ENCODE results near the gene ZNF580.

The ZNF580 gene

DNA sequence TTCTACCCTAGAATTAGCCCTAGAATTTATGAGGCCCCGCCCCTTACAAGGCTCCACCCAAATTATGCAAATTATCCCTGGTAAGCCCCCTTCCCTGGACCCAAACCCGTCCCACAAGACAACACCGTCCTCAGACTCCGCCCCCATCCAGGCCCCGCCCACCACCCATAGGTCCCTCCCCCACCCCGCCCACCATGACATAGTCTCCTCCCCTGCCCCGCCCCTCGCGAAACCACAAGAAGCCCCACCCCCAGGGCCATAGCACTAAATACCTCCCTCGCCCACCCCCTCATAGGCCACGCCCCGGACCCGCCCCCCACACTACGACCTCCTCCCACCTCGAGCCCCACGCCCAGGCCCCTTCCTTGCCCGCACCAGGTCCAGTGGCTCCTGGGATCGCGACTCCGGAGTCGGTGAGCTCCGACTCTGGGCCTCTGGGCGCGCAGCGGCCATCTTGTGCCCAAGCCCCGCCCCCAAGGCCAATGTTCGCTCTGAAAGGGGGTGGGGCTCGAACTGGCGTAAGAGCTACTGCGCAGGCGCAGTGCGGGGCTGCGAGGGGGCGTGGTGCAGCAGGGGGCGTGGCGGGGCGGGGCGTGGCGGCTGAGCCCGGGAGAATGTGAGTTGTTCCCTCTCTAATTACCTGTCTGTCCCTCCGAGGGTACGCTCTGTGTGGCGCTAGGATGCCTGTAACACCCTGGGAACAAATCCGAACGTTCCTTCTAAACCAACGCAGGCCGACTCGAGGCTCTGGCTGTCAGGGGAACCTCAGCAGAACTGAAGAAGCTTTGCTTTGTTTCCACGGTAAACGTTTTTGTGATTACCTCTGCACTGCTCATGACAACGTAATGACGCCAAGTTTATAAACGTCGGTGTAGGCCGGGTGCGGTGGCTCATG lies 16.4 kb upstream of the ZNF580 start, which contains the start of gene ZNF784:
Gene ZNF784, minus strand, starts transcription at position 458 of the 895 bp plus-strand sequence. Its CDS starts 5 bp downstream, at position 453.
- 2% methylated on average over 49 to 54 of the region's 56 CpGs for WGBS, 2 experiments
- Histone ChIP-seq H3K4me1 (ENCODE audit: control insufficient read depth, insufficient read depth, low read length) (no peaks in the 10 kb centered on the region), H3K4me3 (ENCODE audit: insufficient read depth, low read depth, low read length) (peak within 1 kb of the TSS; percentile 56)

DNA sequence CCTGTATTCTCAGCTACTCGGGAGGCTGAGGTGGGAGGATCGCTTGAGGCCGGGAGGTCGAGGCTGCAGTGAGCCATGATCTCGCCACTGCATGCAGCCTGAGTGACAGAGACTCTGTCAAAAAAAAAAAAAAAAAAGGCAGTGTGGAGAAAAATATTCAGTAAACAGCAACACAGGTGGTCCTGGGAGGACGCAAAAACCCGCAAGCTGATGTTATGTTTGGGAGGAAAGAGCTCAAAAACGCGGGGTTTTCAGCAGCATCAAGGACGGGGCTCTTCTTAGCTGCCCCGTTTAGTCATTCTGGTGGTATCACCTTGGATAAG lies 15.8 kb upstream of the ZNF580 start:
- Histone ChIP-seq H3K27me3 (ENCODE audit: control insufficient read depth, insufficient read depth, low read length, poor library complexity, severe bottlenecking) (no peaks in the 10 kb centered on the region), H3K4me1 (ENCODE audit: control insufficient read depth, insufficient read depth, low read length) (no peaks in the 10 kb centered on the region), H3K36me3 (ENCODE audit: control insufficient read depth, insufficient read depth, low read length) (peaks cover 9% of the 10 kb centered on the region), H3K27ac (ENCODE audit: insufficient read depth, low read depth, low read length, poor library complexity, severe bottlenecking) (no peak overlapping the region), H3K4me3 (ENCODE audit: insufficient read depth, low read depth, low read length) (peak overlapping the region; percentile 56), H3K9me3 (ENCODE audit: control insufficient read depth, low read length) (no peaks in the 10 kb centered on the region)
- WGBS, 2 experiments = 62 to 68% methylated on average over 11 of the region's 11 CpGs

More for the DNA sequence above, 16.4 kb upstream of the ZNF580 start, which contains the start of gene ZNF784:
- Histone ChIP-seq H3K36me3 (ENCODE audit: control insufficient read depth, insufficient read depth, low read length) (peaks cover 9% of the 10 kb centered on the region), H3K27me3 (ENCODE audit: control insufficient read depth, insufficient read depth, low read length, poor library complexity, severe bottlenecking) (no peaks in the 10 kb centered on the region), H3K9me3 (ENCODE audit: control insufficient read depth, low read length) (no peaks in the 10 kb centered on the region), H3K27ac (ENCODE audit: insufficient read depth, low read depth, low read length, poor library complexity, severe bottlenecking) (peak within 1 kb of the TSS; percentile 91)

DNA sequence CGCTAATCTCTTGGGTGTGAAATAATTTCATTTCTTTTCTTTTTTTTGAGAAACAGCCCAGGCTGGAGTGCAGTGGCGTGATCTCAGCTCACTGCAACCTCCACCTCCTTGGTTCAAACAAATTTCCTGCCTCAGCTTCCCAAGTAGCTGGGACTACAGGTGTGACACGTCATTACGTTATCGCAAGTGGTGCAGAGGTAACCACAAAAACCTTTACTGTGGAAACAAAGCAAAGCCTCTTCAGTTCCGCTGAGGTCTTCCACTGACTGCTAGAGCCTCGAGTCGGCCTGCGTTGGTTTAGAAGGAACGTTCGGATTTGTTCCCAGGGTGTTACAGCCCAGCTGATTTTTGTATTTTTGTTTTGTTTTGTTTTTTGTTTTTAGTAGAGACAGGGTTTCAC lies 14.5 kb upstream of the ZNF580 start:
- Histone ChIP-seq H3K4me1 (ENCODE audit: control insufficient read depth, insufficient read depth, low read length) (no peaks in the 10 kb centered on the region), H3K27ac (ENCODE audit: insufficient read depth, low read depth, low read length, poor library complexity, severe bottlenecking) (no peak overlapping the region), H3K4me3 (ENCODE audit: insufficient read depth, low read depth, low read length) (no peak overlapping the region), H3K27me3 (ENCODE audit: control insufficient read depth, insufficient read depth, low read length, poor library complexity, severe bottlenecking) (no peaks in the 10 kb centered on the region), H3K9me3 (ENCODE audit: control insufficient read depth, low read length) (no peaks in the 10 kb centered on the region), H3K36me3 (ENCODE audit: control insufficient read depth, insufficient read depth, low read length) (peaks cover under 1% of the 10 kb centered on the region)
- WGBS, 2 experiments = 93 to 95% methylated on average over 11 of the region's 11 CpGs

DNA sequence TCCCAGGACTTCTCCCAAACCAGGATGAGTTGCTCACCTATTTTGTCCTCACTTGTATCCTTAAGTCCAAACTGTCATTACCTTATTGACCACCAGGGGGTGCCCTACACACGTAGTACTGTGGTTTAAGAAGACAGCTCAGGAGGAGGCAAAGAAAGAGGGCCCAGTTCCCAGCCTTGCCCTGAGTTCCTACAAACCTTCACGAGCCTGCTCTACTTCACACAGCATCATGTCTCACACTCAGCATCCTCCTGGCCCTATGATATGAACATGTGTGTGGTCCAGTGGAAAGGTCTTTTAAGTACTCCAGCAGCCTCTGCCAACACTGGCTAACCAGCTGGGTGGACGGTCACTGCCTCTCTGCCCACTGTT lies 8.4 kb upstream of the ZNF580 start:
- H3K4me1 ChIP-seq (ENCODE audit: control insufficient read depth, insufficient read depth, low read length) = peaks cover 8% of the 10 kb centered on the region
- WGBS, 2 experiments = 32 to 38% methylated on average over 3 of the region's 3 CpGs
- H3K27me3 ChIP-seq (ENCODE audit: control insufficient read depth, insufficient read depth, low read length, poor library complexity, severe bottlenecking) = no peaks in the 10 kb centered on the region
- H3K27ac ChIP-seq (ENCODE audit: insufficient read depth, low read depth, low read length, poor library complexity, severe bottlenecking) = no peak overlapping the region
- H3K36me3 ChIP-seq (ENCODE audit: control insufficient read depth, insufficient read depth, low read length) = no peaks in the 10 kb centered on the region
- H3K4me3 ChIP-seq (ENCODE audit: insufficient read depth, low read depth, low read length) = no peak overlapping the region
- no peaks in the 10 kb centered on the region for H3K9me3 ChIP-seq (ENCODE audit: control insufficient read depth, low read length)

DNA sequence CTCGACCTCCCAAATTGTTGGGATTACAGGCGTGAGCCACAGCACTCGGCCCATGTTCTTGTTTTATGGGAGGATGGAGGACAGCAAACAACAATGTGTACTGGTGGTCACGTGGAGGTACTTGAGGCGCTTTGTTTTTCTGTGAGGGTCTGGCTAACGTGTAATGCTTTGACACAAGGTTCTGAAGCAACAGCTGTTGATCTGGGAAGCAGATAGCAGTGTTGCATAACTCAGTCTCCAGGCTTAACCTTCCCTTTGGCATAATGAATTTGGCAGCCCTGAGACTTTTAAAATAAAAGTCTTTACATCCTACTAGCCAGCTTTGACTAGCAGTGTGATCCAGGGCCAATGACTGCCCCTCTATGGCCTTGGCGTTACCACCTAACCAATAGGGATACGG lies 6.9 kb upstream of the ZNF580 start:
- no peaks in the 10 kb centered on the region for H3K36me3 ChIP-seq (ENCODE audit: control insufficient read depth, insufficient read depth, low read length)
- H3K9me3 ChIP-seq (ENCODE audit: control insufficient read depth, low read length) = no peaks in the 10 kb centered on the region
- no peak overlapping the region for H3K4me3 ChIP-seq (ENCODE audit: insufficient read depth, low read depth, low read length)
- no peak overlapping the region for H3K27ac ChIP-seq (ENCODE audit: insufficient read depth, low read depth, low read length, poor library complexity, severe bottlenecking)
- WGBS, 2 experiments = 95 to 97% methylated on average over 8 of the region's 8 CpGs
- H3K4me1 ChIP-seq (ENCODE audit: control insufficient read depth, insufficient read depth, low read length) = peaks cover 8% of the 10 kb centered on the region
- H3K27me3 ChIP-seq (ENCODE audit: control insufficient read depth, insufficient read depth, low read length, poor library complexity, severe bottlenecking) = no peaks in the 10 kb centered on the region

DNA sequence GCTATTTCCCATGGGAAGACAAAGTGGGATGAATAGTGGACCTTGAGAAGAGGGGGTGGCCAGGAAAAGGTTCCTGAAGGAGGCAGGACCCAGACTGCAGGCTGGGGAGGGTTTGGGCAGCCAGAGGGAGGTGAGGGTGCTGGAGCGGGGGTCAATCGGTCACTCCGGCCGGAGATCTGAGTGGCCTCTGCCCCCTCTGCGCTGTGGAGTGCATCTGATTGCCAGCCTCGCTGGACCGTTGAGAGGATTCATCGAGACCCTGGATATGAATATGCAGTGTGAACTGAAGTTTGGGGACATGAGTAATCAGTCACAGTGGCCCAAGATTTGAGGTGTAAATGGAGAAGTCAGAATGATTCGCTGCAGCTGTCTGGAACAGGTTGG lies 5.5 kb upstream of the ZNF580 start:
- WGBS, 2 experiments = 9 to 12% methylated on average over 9 of the region's 9 CpGs

DNA sequence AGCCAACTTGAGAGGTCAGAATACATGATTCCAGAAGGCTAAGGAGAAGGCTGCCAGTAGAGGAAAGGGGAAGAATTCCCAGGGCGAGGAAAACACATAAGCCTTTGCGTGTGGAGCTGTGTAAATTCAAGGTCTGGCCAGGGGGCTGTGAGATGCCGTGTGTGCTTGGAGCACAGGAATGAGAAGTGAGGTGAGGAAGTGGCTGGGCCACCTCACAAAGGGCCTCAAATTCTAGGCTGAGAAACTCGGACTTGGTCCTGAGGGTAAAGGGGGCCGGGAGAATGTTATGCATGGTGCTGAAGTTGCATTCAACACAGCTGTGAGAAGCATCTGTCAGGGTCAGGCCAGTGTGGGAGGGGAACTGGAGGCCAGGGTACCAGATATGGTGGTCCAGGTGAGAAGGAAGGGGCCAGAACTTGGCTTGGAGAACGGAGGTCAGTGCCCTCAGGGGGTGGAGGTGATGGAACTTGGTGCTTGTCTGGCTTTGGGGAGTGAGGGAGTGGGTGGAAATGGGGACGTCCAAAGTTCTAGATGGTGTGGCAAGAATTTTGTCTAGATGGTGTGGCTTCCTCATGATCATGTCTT lies 4.9 kb upstream of the ZNF580 start:
- WGBS, 2 experiments = 81 to 85% methylated on average over 7 of the region's 7 CpGs
- Histone ChIP-seq H3K4me1 (ENCODE audit: control insufficient read depth, insufficient read depth, low read length) (peaks cover 13% of the 10 kb centered on the region), H3K27me3 (ENCODE audit: control insufficient read depth, insufficient read depth, low read length, poor library complexity, severe bottlenecking) (no peaks in the 10 kb centered on the region), H3K4me3 (ENCODE audit: insufficient read depth, low read depth, low read length) (peak overlapping the region; percentile 69), H3K27ac (ENCODE audit: insufficient read depth, low read depth, low read length, poor library complexity, severe bottlenecking) (no peak overlapping the region), H3K9me3 (ENCODE audit: control insufficient read depth, low read length) (no peaks in the 10 kb centered on the region), H3K36me3 (ENCODE audit: control insufficient read depth, insufficient read depth, low read length) (no peaks in the 10 kb centered on the region)

More for the DNA sequence above, 5.5 kb upstream of the ZNF580 start:
- H3K4me1 ChIP-seq (ENCODE audit: control insufficient read depth, insufficient read depth, low read length) = peaks cover 13% of the 10 kb centered on the region
- H3K27me3 ChIP-seq (ENCODE audit: control insufficient read depth, insufficient read depth, low read length, poor library complexity, severe bottlenecking) = no peaks in the 10 kb centered on the region
- H3K36me3 ChIP-seq (ENCODE audit: control insufficient read depth, insufficient read depth, low read length) = no peaks in the 10 kb centered on the region
- peak overlapping the region; percentile 69 for H3K4me3 ChIP-seq (ENCODE audit: insufficient read depth, low read depth, low read length)
- peak overlapping the region; percentile 41 for H3K27ac ChIP-seq (ENCODE audit: insufficient read depth, low read depth, low read length, poor library complexity, severe bottlenecking)
- no peaks in the 10 kb centered on the region for H3K9me3 ChIP-seq (ENCODE audit: control insufficient read depth, low read length)

DNA sequence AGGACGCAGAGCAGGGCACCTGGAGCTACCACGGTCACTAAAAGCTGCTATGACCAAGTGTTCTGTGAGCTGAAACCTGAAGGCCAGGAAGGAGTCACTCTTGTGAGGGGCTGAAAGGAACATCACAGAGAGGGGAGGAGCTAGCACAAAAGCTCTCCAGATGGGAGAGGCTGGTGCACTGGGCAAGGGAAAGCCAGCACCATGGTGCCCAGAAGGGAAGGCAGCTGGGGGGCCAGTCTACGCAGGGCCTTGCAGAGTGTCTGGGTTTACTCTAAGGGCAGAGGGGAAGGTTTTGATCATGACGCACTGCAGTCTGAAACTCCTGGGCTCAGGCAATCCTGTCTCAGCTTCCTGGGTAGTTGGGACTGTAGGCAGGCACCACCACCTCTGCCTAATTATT lies 4.1 kb upstream of the ZNF580 start:
- WGBS, 2 experiments = 94% methylated on average over 4 of the region's 4 CpGs
- peaks cover 13% of the 10 kb centered on the region for H3K4me1 ChIP-seq (ENCODE audit: control insufficient read depth, insufficient read depth, low read length)
- H3K27ac ChIP-seq (ENCODE audit: insufficient read depth, low read depth, low read length, poor library complexity, severe bottlenecking) = no peak overlapping the region
- H3K4me3 ChIP-seq (ENCODE audit: insufficient read depth, low read depth, low read length) = no peak overlapping the region
- no peaks in the 10 kb centered on the region for H3K36me3 ChIP-seq (ENCODE audit: control insufficient read depth, insufficient read depth, low read length)
- H3K27me3 ChIP-seq (ENCODE audit: control insufficient read depth, insufficient read depth, low read length, poor library complexity, severe bottlenecking) = no peaks in the 10 kb centered on the region
- no peaks in the 10 kb centered on the region for H3K9me3 ChIP-seq (ENCODE audit: control insufficient read depth, low read length)

DNA sequence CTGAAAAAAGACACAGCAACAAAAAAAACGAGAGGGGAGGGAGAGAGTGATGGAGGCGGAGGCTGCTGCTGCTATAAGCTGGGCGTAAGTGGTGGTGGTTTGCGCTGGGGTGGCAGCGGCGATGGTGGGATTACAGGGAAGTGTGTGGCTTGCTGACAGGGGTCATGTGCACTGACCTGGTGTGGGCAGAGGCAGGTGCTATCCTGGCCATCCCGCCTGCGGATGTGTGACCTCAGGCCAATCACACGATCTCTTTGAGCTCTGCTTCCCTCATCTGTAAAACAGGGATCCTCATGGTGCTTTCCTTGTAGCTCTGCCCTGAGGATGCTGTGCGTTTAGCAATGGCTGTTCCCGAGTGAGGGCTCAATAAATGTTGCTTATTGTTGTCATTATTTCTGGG lies 3.3 kb upstream of the ZNF580 start:
- no peaks in the 10 kb centered on the region for H3K36me3 ChIP-seq (ENCODE audit: control insufficient read depth, insufficient read depth, low read length)
- peaks cover 13% of the 10 kb centered on the region for H3K4me1 ChIP-seq (ENCODE audit: control insufficient read depth, insufficient read depth, low read length)
- no peaks in the 10 kb centered on the region for H3K9me3 ChIP-seq (ENCODE audit: control insufficient read depth, low read length)
- H3K4me3 ChIP-seq (ENCODE audit: insufficient read depth, low read depth, low read length) = no peak overlapping the region
- no peak overlapping the region for H3K27ac ChIP-seq (ENCODE audit: insufficient read depth, low read depth, low read length, poor library complexity, severe bottlenecking)
- WGBS, 2 experiments = 83 to 85% methylated on average over 11 of the region's 11 CpGs
- H3K27me3 ChIP-seq (ENCODE audit: control insufficient read depth, insufficient read depth, low read length, poor library complexity, severe bottlenecking) = no peaks in the 10 kb centered on the region

DNA sequence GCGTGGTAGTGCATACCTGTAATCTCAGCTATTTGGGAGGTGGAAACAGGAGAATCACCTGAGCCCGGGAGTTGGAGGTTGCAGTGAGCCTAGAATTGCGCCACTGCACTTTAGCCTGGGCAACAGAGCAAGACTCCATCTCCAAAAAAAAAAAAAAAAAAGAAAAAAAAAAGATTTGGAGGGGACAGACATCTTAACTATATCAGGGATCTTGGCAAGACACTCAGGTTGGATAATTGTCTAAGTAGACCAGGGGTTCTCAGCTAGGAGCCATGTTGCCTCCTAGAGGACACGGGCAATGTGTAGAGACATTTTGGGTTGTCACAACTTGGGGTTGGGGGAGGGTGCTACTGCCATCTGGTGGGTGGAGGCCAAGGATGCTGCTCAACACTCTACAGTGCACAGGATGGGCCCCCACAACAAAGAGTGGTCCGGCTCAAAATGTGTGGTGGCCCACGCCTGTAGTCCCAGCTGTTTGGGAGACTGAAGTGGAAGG lies 1.9 kb upstream of the ZNF580 start:
- H3K36me3 ChIP-seq (ENCODE audit: control insufficient read depth, insufficient read depth, low read length) = no peaks in the 10 kb centered on the region
- H3K4me3 ChIP-seq (ENCODE audit: insufficient read depth, low read depth, low read length) = no peak overlapping the region
- 90 to 91% methylated on average over 6 of the region's 6 CpGs for WGBS, 2 experiments
- H3K27ac ChIP-seq (ENCODE audit: insufficient read depth, low read depth, low read length, poor library complexity, severe bottlenecking) = no peak overlapping the region
- H3K27me3 ChIP-seq (ENCODE audit: control insufficient read depth, insufficient read depth, low read length, poor library complexity, severe bottlenecking) = no peaks in the 10 kb centered on the region
- H3K9me3 ChIP-seq (ENCODE audit: control insufficient read depth, low read length) = no peaks in the 10 kb centered on the region
- peaks cover 21% of the 10 kb centered on the region for H3K4me1 ChIP-seq (ENCODE audit: control insufficient read depth, insufficient read depth, low read length)

Measured in ectodermal cell (in vitro differentiated cells).